Measurements from ENCODE around the gene MGAT3.

MGAT3 gene

GRCh38 chr22:39535357-39535725 lies 78.5 kb downstream of the MGAT3 start:
- TF ChIP-seq CTCF (conservative IDR thresholded peaks at IDR 0.05; ENCODE audit: low read length) (no peak), EZH2phosphoT487 (IDR thresholded peaks at IDR 0.05; ENCODE audit: borderline replicate concordance) (no peak)
- Histone ChIP-seq H2AFZ (ENCODE audit: low read length) (peak overlapping the region; percentile 29; the same call in 1 of the 2 replicates), H3K9me2 (replicated peaks; ENCODE audit: low read depth, low read length) (no peaks in the 10 kb centered on the region), H3K4me2 (ENCODE audit: low read depth, low read length, poor library complexity, severe bottlenecking) (peak overlapping the region; percentile 58), H4K20me1 (ENCODE audit: insufficient read depth, low read length, poor library complexity, severe bottlenecking) (peaks cover 9% of the 10 kb centered on the region), H3K9me3 (ENCODE audit: insufficient read depth, low read depth, low read length) (no peaks in the 10 kb centered on the region), H3K36me3 (ENCODE audit: insufficient read depth, low read length) (no peaks in the 10 kb centered on the region), H3K4me3 (ENCODE audit: low read length, poor library complexity, severe bottlenecking) (no peak overlapping the region), H3K4me1 (ENCODE audit: insufficient read depth, low read length, poor library complexity, severe bottlenecking) (peaks cover 21% of the 10 kb centered on the region), H3K9ac (ENCODE audit: low read depth, low read length, poor library complexity, severe bottlenecking) (peak overlapping the region; percentile 3), H3K79me2 (ENCODE audit: insufficient read depth, low read length) (peaks cover 22% of the 10 kb centered on the region), H3K27me3 (ENCODE audit: insufficient read depth, low read length, poor library complexity, severe bottlenecking) (no peaks in the 10 kb centered on the region), H3F3A (ENCODE audit: low read depth) (no peaks in the 10 kb centered on the region)

- H3K4me3 ChIP-seq (ENCODE audit: low read length, poor library complexity, severe bottlenecking) = no peak overlapping the region
- no peak overlapping the region for H3K9ac ChIP-seq (ENCODE audit: low read depth, low read length, poor library complexity, severe bottlenecking)
- no peak overlapping the region for H2AFZ ChIP-seq (ENCODE audit: low read length)
- TF ChIP-seq EZH2phosphoT487 (IDR thresholded peaks at IDR 0.05; ENCODE audit: borderline replicate concordance) (no peak), CTCF (conservative IDR thresholded peaks at IDR 0.05; ENCODE audit: low read length) (no peak)
- no peaks in the 10 kb centered on the region for H3F3A ChIP-seq (ENCODE audit: low read depth)
- H3K79me2 ChIP-seq (ENCODE audit: insufficient read depth, low read length) = peaks cover 16% of the 10 kb centered on the region
- peaks cover 16% of the 10 kb centered on the region for H3K4me1 ChIP-seq (ENCODE audit: insufficient read depth, low read length, poor library complexity, severe bottlenecking)
- peaks cover 6% of the 10 kb centered on the region for H4K20me1 ChIP-seq (ENCODE audit: insufficient read depth, low read length, poor library complexity, severe bottlenecking)
- H3K27me3 ChIP-seq (ENCODE audit: insufficient read depth, low read length, poor library complexity, severe bottlenecking) = no peaks in the 10 kb centered on the region
- H3K9me2 ChIP-seq (replicated peaks; ENCODE audit: low read depth, low read length) = no peaks in the 10 kb centered on the region
- no peaks in the 10 kb centered on the region for H3K9me3 ChIP-seq (ENCODE audit: insufficient read depth, low read depth, low read length)
- H3K4me2 ChIP-seq (ENCODE audit: low read depth, low read length, poor library complexity, severe bottlenecking) = no peak overlapping the region
- H3K36me3 ChIP-seq (ENCODE audit: insufficient read depth, low read length) = no peaks in the 10 kb centered on the region
Observed at GRCh38 chr22:39535831-39536449, 79.1 kb downstream of the MGAT3 start.

- no peak for TF ChIP-seq CTCF (conservative IDR thresholded peaks at IDR 0.05; ENCODE audit: low read length)
- no peak for TF ChIP-seq EZH2phosphoT487 (IDR thresholded peaks at IDR 0.05; ENCODE audit: borderline replicate concordance)
- no peak overlapping the region for H3K4me3 ChIP-seq (ENCODE audit: low read length, poor library complexity, severe bottlenecking)
Observed at GRCh38 chr22:39536711-39537110, 79.9 kb downstream of the MGAT3 start.

More at GRCh38 chr22:39536711-39537110, 79.9 kb downstream of the MGAT3 start:
- no peak overlapping the region for H3K9ac ChIP-seq (ENCODE audit: low read depth, low read length, poor library complexity, severe bottlenecking)
- no peaks in the 10 kb centered on the region for H3K27me3 ChIP-seq (ENCODE audit: insufficient read depth, low read length, poor library complexity, severe bottlenecking)
- peaks cover 5% of the 10 kb centered on the region for H4K20me1 ChIP-seq (ENCODE audit: insufficient read depth, low read length, poor library complexity, severe bottlenecking)
- H3K4me2 ChIP-seq (ENCODE audit: low read depth, low read length, poor library complexity, severe bottlenecking) = no peak overlapping the region
- H3K9me2 ChIP-seq (replicated peaks; ENCODE audit: low read depth, low read length) = no peaks in the 10 kb centered on the region
- H3K79me2 ChIP-seq (ENCODE audit: insufficient read depth, low read length) = peaks cover 8% of the 10 kb centered on the region
- peaks cover 9% of the 10 kb centered on the region for H3K4me1 ChIP-seq (ENCODE audit: insufficient read depth, low read length, poor library complexity, severe bottlenecking)
- no peaks in the 10 kb centered on the region for H3K36me3 ChIP-seq (ENCODE audit: insufficient read depth, low read length)
- no peaks in the 10 kb centered on the region for H3F3A ChIP-seq (ENCODE audit: low read depth)
- no peak overlapping the region for H2AFZ ChIP-seq (ENCODE audit: low read length)
- no peaks in the 10 kb centered on the region for H3K9me3 ChIP-seq (ENCODE audit: insufficient read depth, low read depth, low read length)
